NK-92 (cell line): ENCODE measurements around the gene SCAI.
"Not testable (repeated sequence)": the region's sequence is repeated elsewhere in the genome, so short reads cannot be mapped to it uniquely, and the experiment has no call there.

ENCODE experiments used
- DNase-seq: peaks from one replicate; lab custom pipeline; 2025; ENCODE audit not compliant: unreplicated experiment; lab: John Stamatoyannopoulos, UW

Gene SCAI

DNA sequence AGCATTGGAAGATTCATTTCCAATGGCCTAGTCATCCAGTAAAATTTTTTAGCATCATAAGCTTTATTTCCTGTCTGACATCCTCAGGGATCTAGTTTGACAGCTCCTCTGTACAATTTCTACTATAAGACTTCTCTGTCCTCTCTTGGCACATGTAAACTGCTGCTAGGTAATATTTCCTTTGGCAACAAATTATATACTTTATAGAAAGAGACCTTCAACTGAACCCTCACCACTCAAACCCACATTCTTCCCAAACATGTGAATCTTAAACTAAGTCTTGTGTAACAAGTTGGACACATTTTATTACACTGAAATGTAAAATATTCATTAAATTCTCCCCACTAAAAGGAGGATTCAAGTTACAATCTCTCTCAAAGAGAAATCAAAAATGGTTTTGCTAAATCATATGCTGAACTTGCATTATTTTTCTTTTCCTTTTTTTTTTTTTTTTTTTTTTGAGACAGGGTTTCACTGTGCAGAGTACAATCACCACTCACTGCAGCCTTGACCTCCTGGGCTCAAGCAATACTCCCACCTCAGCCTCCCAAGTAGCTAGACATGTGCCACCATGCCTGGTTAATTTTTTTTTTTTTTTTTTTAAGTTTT, 36.9 kb downstream of the SCAI start:
- DNase-seq: no peak

- no peak for DNase-seq
Observed at GRCh38 chr9:125103770-125104460, 39.4 kb downstream of the SCAI start.

DNA sequence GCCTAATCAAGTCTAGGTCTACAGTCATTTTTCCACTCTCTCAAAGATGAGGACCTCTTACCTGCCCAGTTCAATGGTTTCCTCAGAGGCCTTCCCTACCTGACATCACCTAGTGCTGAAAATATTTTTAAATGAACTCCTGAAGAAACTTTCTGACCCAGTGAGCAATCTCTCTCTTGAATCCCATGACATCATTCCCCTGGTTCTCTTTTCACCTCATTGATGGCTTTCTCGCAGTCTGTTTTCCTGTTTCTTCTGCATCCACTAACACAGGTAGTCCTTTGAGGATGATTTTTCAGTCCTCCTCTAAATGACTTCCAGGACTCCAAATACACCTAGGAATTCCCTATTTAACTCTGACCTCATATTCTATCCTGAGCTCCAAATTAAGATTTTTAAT, 40.3 kb downstream of the SCAI start:
- DNase-seq: no peak

GRCh38 chr9:125100822-125101221, 42.5 kb downstream of the SCAI start:
- no peak for DNase-seq

- DNase-seq: no peak
Observed at GRCh38 chr9:125099816-125100215, 43.5 kb downstream of the SCAI start.

GRCh38 chr9:125095821-125096443, 47.4 kb downstream of the SCAI start:
- no peak for DNase-seq

DNA sequence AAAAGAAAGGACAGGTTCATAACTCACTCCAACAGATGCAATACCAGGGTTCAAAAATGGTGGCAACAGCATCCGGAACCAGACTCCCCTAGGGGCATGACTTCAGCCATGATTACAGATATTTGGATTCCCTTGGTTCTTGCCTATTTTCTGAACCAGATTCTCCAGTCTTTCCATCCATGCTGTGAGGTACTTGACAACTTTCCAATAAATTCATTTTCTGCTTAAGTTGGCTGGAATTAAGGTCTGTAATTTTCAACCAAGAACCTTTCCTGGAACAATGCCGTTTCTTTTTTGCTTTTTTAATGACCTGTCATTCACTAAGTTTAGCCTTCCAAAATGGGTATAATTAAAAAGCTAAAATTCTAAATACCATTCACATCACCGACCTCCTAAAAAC, 52.2 kb downstream of the SCAI start:
- no peak for DNase-seq

GRCh38 chr9:125089331-125089730, 54.0 kb downstream of the SCAI start:
- DNase-seq: no peak

DNA sequence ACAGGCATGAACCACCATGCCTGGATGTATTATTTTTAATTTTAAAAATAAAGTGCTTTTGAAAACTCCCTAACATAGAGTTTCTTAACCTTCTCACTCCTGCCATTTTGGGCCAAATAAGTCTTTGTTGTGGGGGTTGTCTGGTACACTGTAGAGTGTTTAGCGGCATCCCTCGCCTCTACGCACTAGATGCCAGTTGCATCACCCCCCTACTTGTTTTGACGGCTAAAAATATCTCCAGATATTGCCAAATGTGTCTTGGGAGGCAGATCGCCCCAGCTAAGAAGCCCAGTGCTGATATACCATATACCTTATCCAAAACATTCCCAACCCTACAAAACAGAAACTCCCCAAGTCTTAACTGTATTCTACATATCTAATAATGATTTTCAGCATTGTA, 54.6 kb downstream of the SCAI start:
- DNase-seq: no peak

- DNase-seq: no peak
Observed at GRCh38 chr9:125085703-125086477, 57.4 kb downstream of the SCAI start.

- DNase-seq: not testable (repeated sequence)
Observed at GRCh38 chr9:125082197-125082596, 61.1 kb downstream of the SCAI start.

DNA sequence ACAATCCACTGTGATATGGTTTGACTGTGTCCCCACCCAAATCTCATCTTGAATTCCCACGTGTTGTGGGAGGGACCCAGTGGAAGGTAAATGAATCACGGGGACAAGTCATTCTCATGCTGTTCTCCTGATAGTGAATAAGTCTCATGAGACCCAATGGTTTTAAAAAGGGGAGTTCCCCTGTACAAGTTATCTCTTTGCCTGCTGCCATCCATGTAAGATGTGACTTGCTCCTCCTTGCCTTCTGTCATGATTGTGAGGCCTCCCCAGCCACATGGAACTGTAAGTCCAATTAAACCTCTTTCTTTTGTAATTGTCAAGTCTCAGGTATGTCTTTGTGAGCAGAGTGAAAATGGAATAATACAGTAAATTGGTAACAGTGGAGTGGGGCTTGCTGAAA, 62.5 kb downstream of the SCAI start:
- DNase-seq: not testable (repeated sequence)

DNA sequence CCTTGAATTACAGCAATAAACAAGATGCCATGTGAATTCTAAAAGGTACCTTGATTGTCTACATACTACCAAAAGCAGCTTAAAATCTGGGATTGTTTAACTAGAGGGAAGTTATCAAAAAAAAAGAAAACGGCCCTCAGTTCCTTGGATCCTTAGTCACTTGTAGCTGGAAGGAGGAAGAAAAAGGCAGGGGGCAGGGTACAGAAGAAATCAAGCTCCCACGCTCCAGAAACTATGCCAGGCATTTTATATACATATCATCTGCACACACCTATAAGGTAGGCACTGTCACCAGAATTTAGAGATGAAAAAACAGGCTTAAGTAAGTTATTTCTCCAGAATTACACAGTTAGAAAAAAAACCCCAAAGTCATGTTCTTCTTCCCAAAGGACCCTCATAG, 63.4 kb downstream of the SCAI start:
- no peak for DNase-seq

DNA sequence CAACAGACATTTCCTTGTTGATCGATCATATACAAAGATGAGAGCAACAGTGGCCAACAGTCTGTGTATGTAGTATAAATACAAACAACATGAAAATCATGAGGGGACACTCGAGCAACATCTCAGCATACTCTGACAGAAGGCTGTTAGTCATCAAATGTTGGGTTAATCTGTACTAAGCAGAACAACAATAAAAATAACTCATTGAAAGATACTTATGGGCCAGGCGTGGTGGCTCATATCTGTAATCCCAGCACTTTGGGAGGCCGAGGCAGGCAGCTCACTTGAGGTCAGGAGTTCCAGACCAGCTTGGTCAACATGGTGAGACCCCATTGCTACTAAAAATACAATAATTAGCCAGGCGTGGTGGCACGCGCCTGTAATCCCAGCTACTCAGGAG, 67.3 kb downstream of the SCAI start:
- DNase-seq: no peak

- no peak for DNase-seq
Observed at GRCh38 chr9:125074976-125075375, 68.4 kb downstream of the SCAI start.

GRCh38 chr9:125066839-125067619, 76.3 kb downstream of the SCAI start:
- no peak for DNase-seq

DNA sequence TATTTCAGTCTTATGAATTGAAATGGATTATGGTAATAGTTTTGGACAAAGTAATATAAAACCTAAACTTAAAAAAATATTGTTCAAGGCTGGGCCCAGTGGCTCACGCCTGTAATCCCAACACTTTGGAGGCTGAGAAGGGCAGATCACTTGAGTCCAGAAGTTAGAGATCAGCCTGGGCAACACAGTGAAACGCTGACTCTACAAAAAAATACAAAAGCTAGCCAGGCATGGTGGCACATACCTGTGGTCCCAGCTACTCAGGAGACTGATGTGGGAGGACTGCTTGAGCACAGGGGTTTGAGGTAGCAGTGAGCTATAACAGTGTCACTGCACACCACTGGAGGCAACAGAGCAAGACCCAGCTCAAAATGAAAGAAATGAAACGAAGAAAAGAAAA, 81.9 kb downstream of the SCAI start:
- DNase-seq: no peak

- DNase-seq: no peak
Observed at GRCh38 chr9:125049212-125050049, 93.9 kb downstream of the SCAI start.

- DNase-seq: no peak
Observed at GRCh38 chr9:125043631-125044030, 99.7 kb downstream of the SCAI start.

- DNase-seq: no peak
Observed at GRCh38 chr9:125043148-125043547, 100.2 kb downstream of the SCAI start.
